Keratinocyte (primary cell): ENCODE results near the gene LCE1C. TPM values are rescaled to one million over a fixed set of nuclear protein-coding genes. Genes with fewer than 3 reads are reported as not detected.

Experiments used
- DNase-seq: peaks from one replicate; pipeline ENCODE4 v3.0.0-alpha.2; 2011; ENCODE audit warnings: low read depth, missing footprints, low spot score
- FAIRE-seq: peaks from 2 replicates; lab custom pipeline; 2011; peaks lifted over from hg19 to GRCh38; lab: Jason Lieb, UNC
- H2AFZ ChIP-seq: 2 replicates; pipeline ENCODE4 v1.6.0; 2012; ENCODE audit warnings: low read length, control low read depth, inconsistent platforms; ENCODE audit not compliant: control insufficient read depth
- H3K27ac ChIP-seq: 2 replicates; pipeline ENCODE4 v1.5.1; 2011; ENCODE audit warnings: low read length; ENCODE audit not compliant: control insufficient read depth, insufficient read depth
- H3K27me3 ChIP-seq: 3 replicates; pipeline ENCODE4 v1.6.0; 2011; ENCODE audit warnings: low read length; ENCODE audit not compliant: control insufficient read depth, insufficient read depth; ENCODE audit errors: extremely low read depth
- H3K36me3 ChIP-seq, 2 experiments: 2 replicates in 1 of 2; 3 replicates in 1 of 2; pipeline ENCODE4 v1.5.1; 2011; ENCODE audit warnings: low read length in 2 of 2, mild to moderate bottlenecking in 1 of 2; ENCODE audit not compliant: control insufficient read depth in 2 of 2, insufficient read depth in 2 of 2; ENCODE audit errors: extremely low read depth in 1 of 2
- H3K4me1 ChIP-seq: 3 replicates; pipeline ENCODE4 v1.5.1; 2011; ENCODE audit warnings: low read length; ENCODE audit not compliant: control insufficient read depth, insufficient read depth; ENCODE audit errors: extremely low read depth
- H3K4me2 ChIP-seq: 3 replicates; pipeline ENCODE4 v1.6.0; 2011; ENCODE audit warnings: low read depth, low read length; ENCODE audit not compliant: control insufficient read depth, insufficient read depth; ENCODE audit errors: extremely low read depth
- H3K4me3 ChIP-seq, 3 experiments: fragments of 200-600 bp in 1 of 3; sonication (generic) in 1 of 3; 2 replicates in 2 of 3; 3 replicates in 1 of 3; pipeline ENCODE4 v1.5.1; 2011 to 2016; ENCODE audit warnings: low read length in 3 of 3, mild to moderate bottlenecking in 3 of 3, control low read depth in 2 of 3, inconsistent platforms in 1 of 3, low read depth in 1 of 3, mixed read lengths in 1 of 3, mixed run types in 1 of 3, moderate library complexity in 1 of 3; ENCODE audit not compliant: control insufficient read depth in 2 of 3, insufficient read depth in 2 of 3; ENCODE audit errors: extremely low read depth in 1 of 3
- H3K79me2 ChIP-seq: 2 replicates; pipeline ENCODE4 v1.6.0; 2012; ENCODE audit warnings: low read length; ENCODE audit not compliant: control insufficient read depth, insufficient read depth
- H3K9ac ChIP-seq: 3 replicates; pipeline ENCODE4 v1.6.0; 2011; ENCODE audit warnings: low read length; ENCODE audit not compliant: control insufficient read depth, insufficient read depth; ENCODE audit errors: extremely low read depth
- H3K9me1 ChIP-seq: 3 replicates; pipeline ENCODE4 v1.6.0; 2011; ENCODE audit warnings: low read length; ENCODE audit not compliant: control insufficient read depth, insufficient read depth; ENCODE audit errors: extremely low read depth
- H3K9me3 ChIP-seq: 2 replicates; pipeline ENCODE4 v1.5.1; 2012; ENCODE audit warnings: low read depth, low read length; ENCODE audit not compliant: control insufficient read depth
- H4K20me1 ChIP-seq: 3 replicates; pipeline ENCODE4 v1.6.0; 2011; ENCODE audit warnings: low read length; ENCODE audit not compliant: control insufficient read depth, insufficient read depth; ENCODE audit errors: extremely low read depth
- CTCF ChIP-seq, 3 experiments: IDR thresholded peaks in 1 of 3; conservative IDR thresholded peaks in 1 of 3; optimal IDR thresholded peaks in 1 of 3; 2 replicates in 2 of 3; 3 replicates in 1 of 3; pipeline versions ENCODE3 to v1.5.1; 2011; ENCODE audit warnings: low read length in 3 of 3, mild to moderate bottlenecking in 3 of 3, moderate library complexity in 2 of 3, control low read depth in 1 of 3, inconsistent platforms in 1 of 3; ENCODE audit not compliant: insufficient read depth in 2 of 3; ENCODE audit errors: extremely low read depth in 1 of 3
- EZH2 ChIP-seq: IDR thresholded peaks from one replicate; pipeline ENCODE4 v1.6.1; 2012; ENCODE audit warnings: inconsistent platforms, mild to moderate bottlenecking, low read length, moderate library complexity
- dilution Hi-C: fragments of 300-500 bp; cut with MboI; formaldehyde crosslinking; loops from one replicate; pipeline ENCODE4 v1.7.0; 2020; ENCODE audit warnings: low sequenced_read_pairs; ENCODE audit not compliant: extremely low pct_ligation_motif_present
- polyA plus RNA-seq, 5 experiments: library from polyadenylated mRNA; depleted of rRNA in 3 of 5; stranded (reverse) in 3 of 5; stranded (forward) in 1 of 5; unstranded in 1 of 5; fragments of >200 nt; gene quantifications; 1 replicate in 1 of 5; 2 replicates in 3 of 5; 3 replicates in 1 of 5; pipeline versions ENCODE4 v1.2.1 to v1.2.3, GENCODE V29; 2011 to 2012; ENCODE audit warnings: missing spikeins in 2 of 5, low read depth in 1 of 5, low replicate concordance in 1 of 5

LCE1C gene
- polyA plus RNA-seq, 1 donor (not counting 4 experiments of a cell fraction or from before 2014, with no cell fraction given), result 1.8 TPM

DNA sequence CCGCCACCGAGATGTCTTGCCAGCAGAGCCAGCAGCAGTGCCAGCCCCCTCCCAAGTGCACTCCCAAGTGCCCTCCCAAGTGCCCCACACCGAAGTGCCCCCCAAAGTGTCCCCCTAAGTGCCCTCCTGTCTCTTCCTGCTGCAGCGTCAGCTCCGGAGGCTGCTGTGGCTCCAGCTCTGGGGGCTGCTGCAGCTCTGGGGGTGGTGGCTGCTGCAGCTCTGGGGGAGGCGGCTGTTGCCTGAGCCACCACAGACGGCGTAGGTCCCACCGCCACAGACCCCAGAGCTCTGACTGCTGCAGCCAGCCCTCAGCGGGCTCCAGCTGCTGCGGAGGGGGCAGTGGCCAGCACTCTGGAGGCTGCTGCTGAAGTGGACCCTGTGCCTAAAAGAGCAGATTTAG lies 30.1 kb downstream of the LCE1C start:
- dilution Hi-C loops, result no loop called here
- Histone ChIP-seq H3K27me3 (no peaks in the 10 kb centered on the region), H3K4me2 (no peak overlapping the region), H2AFZ (no peak overlapping the region), H3K79me2 (no peaks in the 10 kb centered on the region), H4K20me1 (no peaks in the 10 kb centered on the region), H3K36me3 (no peaks in the 10 kb centered on the region), H3K4me3 (no peak overlapping the region), H3K9me1 (no peaks in the 10 kb centered on the region), H3K4me1 (peaks cover 4% of the 10 kb centered on the region), H3K9me3 (no peaks in the 10 kb centered on the region), H3K9ac (no peak overlapping the region), H3K27ac (no peak overlapping the region)
- no peak for TF ChIP-seq CTCF (optimal IDR thresholded peaks at IDR 0.05 in 1 of 3, IDR thresholded peaks at IDR 0.05 in 1 of 3, conservative IDR thresholded peaks at IDR 0.05 in 1 of 3; ENCODE audit: extremely low read depth in 1 of 3, insufficient read depth in 2 of 3, low read length in 3 of 3)
- no peak for TF ChIP-seq EZH2
- DNase-seq (no peak), FAIRE-seq (no peak)

GRCh38 chr1:152774875-152775274 lies 31.6 kb downstream of the LCE1C start, which contains the start of gene LCE1F:
Gene LCE1F, plus strand, starts transcription at chr1:152775140. Its CDS starts 1,232 bp downstream, at chr1:152776372.
- Histone ChIP-seq H3K27ac (no peak within 1 kb of the TSS), H3K79me2 (no peaks in the 10 kb centered on the region), H3K36me3 (no peaks in the 10 kb centered on the region), H3K4me2 (no peak within 1 kb of the TSS), H3K9ac (no peak within 1 kb of the TSS), H2AFZ (no peak within 1 kb of the TSS), H3K9me3 (no peaks in the 10 kb centered on the region), H3K4me1 (peaks cover 4% of the 10 kb centered on the region), H3K9me1 (no peaks in the 10 kb centered on the region), H3K27me3 (no peaks in the 10 kb centered on the region), H3K4me3 (no peak within 1 kb of the TSS), H4K20me1 (no peaks in the 10 kb centered on the region)
- DNase-seq (no peak), FAIRE-seq (peak; percentile 73)
- TF ChIP-seq CTCF (optimal IDR thresholded peaks at IDR 0.05 in 1 of 3, IDR thresholded peaks at IDR 0.05 in 1 of 3, conservative IDR thresholded peaks at IDR 0.05 in 1 of 3; ENCODE audit: extremely low read depth in 1 of 3, insufficient read depth in 2 of 3, low read length in 3 of 3) (peak; percentile 35 to 50 (median 48)), EZH2 (no peak)
- dilution Hi-C loops, result no loop called here
